ENCODE data around the gene NANOGP8.
A peak's percentile ranks its signal among the peaks of the same experiment; 100 is the strongest.
"Not testable (repeated sequence)": the region's sequence is repeated elsewhere in the genome, so short reads cannot be mapped to it uniquely, and the experiment has no call there.

NANOGP8 gene

DNA sequence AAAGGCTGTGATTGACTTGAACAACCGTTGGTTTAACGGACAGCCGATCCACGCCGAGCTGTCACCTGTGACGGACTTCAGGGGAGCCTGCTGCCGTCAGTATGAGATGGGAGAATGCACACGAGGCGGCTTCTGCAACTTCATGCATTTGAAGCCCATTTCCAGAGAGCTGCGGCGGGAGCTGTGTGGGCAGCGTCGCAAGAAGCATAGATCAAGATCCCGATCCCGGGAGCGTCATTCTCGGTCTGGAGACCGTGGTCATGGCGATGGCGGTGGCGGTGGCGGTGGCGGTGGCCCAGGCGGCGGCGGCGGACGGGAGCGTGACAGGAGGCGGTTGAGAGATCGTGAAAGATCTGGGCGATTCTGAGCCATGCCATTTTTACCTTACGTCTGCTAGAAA, 7.8 kb upstream of the NANOGP8 start:
- DNase-seq (ENCODE audit: low spot score): no peak

DNA sequence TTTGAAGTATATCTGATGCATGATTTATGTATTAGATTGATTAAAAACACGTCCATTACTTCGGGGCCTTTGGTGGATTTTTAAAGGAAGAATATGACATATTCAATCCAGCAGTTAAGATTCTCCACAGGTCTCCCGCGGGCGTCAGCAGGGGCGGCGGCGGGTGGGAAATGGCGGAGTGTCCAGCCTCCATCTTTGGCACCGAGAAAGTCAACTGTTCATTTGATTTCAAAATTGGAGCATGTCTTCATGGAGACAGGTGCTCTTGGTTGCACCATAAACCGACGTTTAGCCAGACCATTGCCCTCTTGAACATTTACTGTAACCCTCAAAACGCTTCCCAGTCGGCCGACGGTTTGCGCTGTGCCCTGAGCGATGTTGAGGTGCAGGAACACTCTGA, 7.2 kb upstream of the NANOGP8 start:
- DNase-seq (ENCODE audit: low spot score): no peak

DNA sequence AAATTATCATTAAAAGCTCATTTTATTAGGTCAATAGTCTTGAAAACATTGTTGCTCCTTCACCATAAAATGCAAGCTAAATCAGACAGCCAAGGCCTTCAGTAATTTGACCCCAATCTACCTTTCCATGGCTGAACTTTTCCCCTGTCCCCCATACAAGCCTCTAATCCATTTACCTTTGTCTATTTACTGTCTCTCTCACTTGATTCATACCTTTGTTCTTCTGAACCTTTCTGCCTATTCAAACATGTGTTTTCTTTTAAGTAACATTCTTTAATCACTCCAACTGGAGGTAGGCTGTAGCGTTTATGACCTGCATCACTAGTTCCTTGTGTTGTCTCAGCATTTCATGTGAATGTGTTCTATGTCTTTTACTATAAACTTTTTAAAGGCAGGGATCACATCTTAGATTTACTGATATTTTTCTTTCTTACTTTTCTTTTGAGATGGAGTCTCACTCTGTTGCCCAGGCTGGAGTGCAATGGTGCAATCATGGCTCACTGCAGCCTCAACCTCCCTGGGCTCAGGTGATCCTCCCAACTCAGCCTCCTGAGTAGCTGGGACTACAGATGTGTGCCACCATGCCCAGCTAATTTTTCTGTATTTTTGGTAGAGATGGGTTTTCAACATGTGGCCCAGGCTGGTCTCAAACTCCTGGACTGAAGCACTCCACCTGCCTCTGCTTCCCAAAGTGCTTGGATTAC, 5.2 kb upstream of the NANOGP8 start:
- no peak for DNase-seq (ENCODE audit: low spot score)

DNA sequence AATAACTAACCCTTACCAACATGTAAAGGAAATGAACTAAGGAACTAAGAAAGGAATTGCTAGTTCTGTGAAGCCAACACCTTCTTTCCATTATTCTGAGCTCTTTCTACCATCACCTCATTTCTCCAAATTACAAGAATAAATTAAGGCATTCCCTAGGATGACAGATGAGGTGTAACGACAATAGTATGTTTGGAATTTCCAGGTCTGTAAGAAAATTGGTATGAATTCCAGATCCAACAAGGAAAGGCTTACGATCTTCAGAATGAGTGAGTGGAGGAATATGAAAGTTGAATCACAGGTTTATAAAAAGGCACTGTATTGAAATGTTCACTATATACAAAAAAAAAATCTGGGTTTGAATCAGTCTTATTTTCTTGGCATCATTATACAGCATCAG, 4.5 kb upstream of the NANOGP8 start:
- no peak for DNase-seq (ENCODE audit: low spot score)

DNA sequence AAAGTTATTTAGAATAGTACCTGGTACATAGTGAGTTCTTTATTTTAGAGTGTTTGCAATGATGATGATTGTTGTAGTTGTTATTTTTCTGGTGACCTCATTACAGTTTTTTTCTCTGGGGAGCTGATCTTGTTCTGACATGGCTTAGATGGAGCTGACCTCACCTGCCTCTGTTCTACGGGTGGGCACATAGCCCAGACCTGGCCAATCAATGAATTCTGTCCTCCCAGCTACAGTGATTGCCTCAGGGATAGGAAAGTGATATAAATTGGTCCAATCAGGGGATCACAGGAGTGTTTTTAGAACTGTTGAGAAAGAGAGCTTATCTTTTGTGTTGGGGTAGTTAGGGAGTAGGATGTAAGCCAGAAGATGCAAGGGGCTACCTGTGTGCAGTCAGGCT, 3.2 kb upstream of the NANOGP8 start:
- DNase-seq (ENCODE audit: low spot score): no peak

DNA sequence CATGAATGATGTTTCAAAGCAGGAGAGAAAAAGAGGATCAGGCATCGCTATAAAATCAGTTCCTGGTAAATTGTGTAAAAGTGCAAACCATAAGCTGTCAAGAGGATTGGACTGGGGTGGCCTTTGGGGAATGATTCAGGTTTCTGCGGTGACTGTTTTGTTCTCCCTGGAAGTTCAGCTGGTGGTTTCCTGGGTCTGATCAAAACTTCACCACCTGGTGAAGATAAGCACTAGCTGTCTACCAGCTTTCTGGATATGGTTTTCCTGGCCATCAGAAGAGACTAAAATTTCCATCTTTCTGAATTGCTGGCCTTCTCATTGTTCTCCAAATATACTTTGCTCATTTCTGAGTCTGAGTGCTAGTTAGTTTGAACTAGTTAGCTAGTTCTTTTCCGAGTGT, 2.7 kb upstream of the NANOGP8 start:
- no peak for DNase-seq (ENCODE audit: low spot score)

DNA sequence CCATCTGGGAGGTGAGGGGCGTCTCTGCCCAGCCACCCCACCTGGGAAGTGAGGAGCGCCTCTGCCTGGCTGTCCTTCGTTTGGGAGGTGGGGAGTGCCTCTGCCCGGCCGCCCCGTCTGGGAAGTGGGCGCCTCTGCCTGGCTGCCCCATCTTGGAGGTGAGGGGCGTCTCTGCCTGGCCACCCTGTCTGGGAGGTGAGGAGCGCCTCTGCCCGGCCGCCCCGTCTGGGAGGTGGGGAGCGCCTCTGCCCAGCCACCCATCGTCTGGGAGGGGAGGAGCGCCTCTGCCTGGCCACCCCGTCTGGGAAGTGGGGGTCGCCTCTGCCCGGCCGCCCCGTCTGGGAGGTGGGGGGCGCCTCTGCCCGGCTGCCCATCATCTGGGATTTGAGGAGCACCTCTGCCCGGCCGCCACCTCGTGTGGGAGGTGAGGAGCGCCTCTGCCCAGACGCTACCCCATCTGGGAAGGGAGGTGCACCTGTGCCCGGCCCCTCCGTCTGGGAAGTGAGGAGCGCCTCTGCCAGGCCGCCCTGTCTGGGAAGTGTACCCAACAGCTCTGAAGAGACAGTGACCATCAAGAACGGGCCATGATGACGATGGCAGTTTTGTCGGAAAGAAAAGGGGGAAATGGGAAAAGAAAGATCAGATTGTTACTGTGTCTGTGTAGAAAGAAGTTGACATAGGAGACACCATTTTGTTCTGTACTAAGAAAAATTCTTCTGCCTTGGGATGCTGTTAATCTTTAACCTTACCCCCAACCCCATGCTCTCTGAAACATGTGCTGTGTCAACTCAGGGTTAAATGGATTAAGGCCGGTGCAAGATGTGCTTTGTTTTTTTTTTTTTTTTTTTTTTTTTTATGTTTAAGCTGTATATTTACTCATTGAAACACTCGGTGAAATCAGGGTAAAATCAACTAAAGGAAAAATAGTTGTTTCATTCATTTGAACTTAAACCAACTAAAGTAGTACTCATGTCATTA, 2.4 kb downstream of the NANOGP8 start:
- not testable (repeated sequence) for DNase-seq (ENCODE audit: low spot score)

DNA sequence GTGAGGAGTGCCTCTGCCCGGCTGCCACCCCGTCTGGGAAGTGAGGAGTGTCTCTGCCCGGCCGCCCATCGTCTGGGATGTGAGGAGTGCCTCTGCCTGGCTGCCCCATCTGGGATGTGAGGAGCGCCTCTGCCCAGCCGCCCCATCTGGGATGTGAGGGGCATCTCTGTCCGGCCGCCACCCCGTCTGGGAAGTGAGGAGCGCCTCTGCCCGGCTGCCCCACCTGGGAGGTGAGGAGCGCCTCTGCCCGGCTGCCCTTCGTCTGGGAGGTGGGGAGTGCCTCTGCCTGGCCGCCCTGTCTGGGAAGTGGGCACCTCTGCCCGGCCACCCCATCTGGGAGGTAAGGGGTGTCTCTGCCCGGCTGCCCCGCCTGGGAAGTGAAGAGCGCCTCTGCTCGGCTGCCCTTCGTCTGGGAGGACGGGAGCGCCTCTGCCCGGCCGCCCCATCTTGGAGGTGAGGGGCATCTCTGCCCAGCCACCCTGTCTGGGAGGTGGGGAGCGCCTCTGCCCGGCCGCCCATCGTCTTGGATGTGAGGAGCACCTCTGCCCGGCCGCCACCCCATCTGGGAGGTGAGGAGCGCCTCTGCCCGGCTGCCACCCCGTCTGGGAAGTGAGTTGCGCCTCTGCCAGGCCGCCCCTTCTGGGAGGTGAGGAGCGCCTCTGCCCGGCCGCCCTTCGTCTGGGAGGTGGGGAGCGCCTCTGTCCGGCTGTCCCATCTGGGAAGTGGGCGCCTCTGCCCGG, 3.3 kb downstream of the NANOGP8 start:
- DNase-seq (ENCODE audit: low spot score): not testable (repeated sequence)

DNA sequence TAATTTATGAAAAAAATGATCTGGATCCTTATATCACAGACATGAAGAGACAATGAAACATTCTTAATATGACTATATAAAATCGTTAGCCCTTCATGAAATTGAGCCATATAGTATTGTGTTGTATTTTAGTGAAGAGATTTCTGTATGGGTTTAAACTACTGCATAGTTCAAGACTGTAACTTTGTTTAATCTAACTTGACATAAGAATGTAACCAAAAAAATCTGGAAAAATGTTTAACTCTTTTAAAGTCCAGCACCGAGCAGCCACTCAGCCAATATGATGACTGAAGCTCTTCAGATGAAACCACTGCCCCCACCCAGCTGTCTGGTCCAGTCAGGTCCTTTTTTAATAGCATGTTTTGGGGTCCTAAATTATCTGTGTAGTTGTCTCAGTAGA, 4.9 kb downstream of the NANOGP8 start:
- no peak for DNase-seq (ENCODE audit: low spot score)

DNA sequence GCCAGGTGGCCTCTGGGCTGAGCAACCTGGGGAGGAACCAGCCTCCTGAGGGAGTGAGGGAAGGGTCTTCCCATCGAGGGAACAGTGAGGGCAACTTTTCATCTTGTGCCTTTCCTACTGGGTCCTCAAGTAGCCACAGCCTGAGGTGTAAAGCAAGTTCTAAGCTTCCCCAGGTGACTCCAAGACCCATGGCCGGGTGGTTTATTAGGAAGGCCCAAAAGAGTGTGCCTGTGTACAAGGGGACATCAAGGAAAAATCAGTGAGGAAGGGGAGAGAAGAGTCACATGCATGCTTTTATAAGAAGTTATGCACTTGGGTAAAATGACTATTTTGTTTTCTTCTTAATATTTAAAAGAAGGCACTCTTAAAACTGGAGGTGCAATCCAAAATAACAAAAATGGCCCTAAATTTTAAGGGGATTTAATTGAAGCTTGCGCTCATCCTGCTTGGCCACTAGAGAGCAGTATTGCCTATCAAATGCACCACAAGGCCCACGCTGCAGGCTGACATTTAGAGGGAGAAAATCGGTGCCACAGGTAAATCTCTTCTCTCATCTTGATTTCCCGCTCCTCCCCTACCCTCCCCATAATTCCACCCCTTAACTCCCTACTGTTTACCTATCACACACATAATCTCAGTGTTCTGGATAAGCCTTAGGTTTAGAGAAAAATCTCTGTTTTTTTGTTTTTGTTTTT, 6.7 kb downstream of the NANOGP8 start:
- DNase-seq (ENCODE audit: low spot score): peak; percentile 79

DNA sequence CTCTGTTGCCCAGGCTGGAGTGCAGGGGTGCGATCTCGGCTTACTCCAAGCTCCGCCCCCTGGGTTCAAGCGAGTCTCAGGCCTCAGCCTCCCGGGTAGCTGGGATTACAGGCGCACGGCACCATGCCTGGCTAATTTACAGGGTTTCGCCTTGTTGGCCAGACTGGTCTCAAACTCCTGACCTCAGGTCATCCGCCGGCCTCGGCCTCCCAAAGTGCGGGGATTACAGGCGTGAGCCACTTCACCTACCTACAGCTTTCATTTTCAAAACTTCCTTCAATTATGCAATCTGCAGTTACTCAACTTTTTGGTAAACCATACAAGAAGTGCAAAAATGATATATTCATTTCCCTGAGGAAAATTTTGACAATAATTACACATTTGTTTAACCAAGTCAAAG, 14.0 kb downstream of the NANOGP8 start:
- DNase-seq (ENCODE audit: low spot score): no peak

DNA sequence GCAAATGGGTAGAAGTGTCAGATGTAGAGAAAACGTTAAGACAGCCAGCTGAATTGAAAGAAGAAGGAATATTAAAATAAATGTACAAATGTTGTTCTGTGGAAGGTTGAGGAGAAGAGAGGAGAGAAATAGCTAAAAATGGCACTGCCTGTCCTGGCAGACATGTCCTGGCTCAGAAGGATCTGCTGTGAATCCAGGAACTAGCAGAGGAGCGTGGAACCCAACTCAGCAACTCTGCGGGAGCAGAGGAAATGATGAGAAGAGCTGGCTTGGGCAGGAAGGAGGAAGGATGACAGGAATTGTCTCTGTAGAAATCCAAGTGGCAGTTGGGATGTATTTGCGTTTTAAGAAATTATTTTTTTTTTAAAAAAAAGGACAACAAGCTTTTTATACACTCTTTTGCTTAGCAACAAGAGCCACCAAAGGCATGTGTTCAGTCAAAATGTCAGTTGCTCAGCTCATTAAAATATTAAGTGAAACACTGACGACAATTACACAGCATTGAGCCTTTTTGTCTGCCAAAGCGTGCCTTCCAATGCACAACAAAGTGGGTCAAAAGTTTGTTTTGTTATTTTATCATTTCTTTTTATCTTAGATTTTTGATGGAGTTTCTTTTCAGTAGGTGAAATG, 16.1 kb downstream of the NANOGP8 start:
- DNase-seq (ENCODE audit: low spot score): no peak

DNA sequence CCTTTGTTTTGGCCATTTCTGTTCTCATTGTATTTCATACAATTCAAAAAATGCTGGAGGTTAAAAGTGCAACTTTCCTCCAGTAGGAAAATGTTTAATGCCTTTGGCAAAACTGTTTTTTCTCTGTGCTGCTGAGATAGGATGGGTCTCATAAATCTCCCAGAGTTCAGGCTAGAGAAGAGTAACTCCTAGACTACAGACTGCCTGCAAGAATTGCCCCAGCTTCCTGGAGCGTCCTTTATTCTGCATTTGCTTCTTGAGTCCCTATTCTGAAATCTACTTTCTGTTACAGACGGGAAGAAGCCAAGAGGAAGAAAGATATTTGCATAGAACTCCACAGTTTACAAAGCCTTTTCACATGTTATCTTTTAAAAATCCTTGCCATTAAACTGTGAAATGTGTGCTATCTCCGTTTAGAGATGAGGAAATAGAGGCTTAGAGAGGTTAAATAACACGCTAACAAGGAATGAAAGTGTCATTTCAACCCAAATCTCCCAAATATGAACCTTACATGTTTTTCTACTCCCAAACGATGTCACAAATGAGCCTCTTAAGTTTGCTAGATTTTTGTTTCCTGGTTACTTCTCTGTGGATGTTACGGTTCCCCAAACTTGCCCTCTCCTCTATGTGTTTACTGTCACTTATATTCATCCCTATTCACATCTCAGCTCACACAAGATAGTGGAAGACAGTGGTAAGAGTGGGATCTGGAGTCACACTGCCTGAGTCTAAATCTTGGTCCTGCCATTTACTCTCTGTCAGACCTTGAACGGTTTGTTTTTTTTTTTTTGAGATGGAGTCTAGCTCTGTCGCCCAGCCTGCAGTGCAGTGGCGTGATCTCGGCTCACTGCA, 17.4 kb downstream of the NANOGP8 start:
- DNase-seq (ENCODE audit: low spot score): no peak

DNA sequence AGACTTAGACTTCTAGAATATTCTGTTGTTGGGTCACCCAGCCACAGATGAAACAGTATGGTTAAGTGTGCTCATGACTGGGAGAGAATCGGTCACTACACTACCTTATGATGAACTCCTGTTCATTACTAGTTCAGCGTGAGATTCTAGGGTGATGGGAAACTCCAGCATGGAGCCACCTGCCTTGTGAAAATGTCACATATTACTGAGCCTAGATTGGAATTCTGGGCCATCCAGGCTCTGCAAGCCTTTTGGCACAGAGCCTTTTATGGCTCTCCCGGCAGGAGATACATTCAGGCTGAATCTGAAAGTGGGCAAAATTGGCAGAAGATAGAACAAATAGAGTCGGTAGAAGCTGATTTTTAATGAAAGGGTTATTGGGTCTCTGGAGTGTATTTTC, 19.0 kb downstream of the NANOGP8 start:
- no peak for DNase-seq (ENCODE audit: low spot score)

DNA sequence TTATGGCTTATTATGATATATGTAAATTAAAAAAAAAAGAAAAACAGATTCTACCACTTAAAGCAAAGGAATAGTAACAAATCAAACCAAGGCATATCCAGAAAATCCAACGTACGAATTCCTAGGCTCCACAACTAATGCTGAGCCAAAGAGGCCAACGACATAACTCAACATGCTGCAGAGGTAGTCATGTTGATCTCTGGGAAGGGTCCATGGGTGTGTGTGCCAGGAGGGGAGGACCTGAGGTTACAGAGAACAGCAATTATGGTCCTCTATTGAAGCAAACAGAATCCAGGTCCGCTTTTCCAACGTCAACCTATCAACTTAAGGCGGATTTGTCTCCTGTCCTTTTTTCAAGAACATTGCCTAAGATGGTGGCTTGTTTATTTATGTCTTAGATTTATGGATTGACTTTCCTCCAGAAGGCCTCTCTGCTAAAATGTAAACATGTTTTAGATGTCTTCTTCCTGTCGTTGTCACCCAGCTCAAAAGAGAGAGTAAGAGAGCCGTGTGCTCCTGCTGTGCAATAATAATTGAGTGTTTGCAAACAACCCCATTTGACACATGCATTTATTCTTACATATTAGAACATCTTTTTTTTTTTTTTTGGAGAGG, 20.4 kb downstream of the NANOGP8 start:
- DNase-seq (ENCODE audit: low spot score): no peak

DNA sequence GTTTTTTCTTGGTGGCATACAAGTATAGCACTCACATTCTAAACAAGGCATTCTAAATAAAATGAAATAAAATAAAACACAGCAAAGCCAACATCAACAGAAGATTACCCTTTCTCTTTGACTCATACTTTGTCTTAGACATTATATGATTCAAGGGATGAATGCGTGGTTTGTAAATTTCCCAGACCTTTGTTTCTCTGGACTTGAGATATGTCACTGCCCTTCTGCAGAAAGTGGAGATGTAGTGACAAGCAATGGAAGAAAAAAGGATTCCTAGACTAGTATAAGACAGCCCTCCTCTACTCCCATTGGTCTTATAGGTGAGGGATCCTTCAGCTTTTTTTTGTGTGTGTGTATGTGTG, 22.4 kb downstream of the NANOGP8 start:
- no peak for DNase-seq (ENCODE audit: low spot score)

DNA sequence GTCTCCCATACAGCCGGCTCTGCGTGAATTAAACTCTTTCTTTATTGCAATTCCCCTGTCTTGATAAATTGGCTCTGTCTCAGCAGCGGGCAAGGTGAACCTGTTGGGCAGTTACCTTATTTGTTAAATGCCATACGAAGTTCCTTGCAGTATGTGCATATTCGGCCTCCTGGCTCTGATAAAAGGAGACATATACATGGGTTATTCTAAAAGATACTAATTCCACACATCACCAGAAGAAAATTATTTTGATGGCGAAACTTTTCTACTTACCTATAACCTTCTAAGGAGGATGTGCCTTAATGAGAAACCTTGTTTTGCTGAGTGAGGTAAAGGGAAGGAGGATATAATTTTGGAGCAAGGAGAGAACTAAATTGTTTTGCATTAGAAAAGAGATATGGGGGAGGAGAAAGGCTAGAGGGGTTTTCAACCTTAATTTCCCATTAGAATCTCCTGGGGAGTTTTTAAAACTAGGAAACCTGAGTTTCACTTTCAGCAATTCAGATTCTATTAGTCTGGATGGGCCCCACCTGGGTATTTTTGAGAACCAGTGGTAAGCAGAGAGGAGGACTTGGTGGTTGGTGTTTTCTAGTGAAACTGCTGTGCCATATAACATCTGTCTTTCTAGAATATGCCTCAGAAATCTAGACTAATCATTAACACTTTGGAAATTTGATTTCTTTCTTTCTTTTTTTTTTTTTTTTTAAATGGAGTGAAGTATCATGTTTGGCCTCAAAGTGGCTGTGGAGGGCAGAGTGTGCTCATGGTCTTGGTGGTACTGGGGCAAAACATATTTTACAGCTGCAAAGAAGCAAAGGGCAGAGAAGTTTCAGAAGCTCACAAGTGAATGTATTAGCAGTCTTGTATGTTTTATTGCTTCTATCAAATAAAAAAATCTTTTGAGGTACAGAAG, 23.0 kb downstream of the NANOGP8 start:
- DNase-seq (ENCODE audit: low spot score): no peak

DNA sequence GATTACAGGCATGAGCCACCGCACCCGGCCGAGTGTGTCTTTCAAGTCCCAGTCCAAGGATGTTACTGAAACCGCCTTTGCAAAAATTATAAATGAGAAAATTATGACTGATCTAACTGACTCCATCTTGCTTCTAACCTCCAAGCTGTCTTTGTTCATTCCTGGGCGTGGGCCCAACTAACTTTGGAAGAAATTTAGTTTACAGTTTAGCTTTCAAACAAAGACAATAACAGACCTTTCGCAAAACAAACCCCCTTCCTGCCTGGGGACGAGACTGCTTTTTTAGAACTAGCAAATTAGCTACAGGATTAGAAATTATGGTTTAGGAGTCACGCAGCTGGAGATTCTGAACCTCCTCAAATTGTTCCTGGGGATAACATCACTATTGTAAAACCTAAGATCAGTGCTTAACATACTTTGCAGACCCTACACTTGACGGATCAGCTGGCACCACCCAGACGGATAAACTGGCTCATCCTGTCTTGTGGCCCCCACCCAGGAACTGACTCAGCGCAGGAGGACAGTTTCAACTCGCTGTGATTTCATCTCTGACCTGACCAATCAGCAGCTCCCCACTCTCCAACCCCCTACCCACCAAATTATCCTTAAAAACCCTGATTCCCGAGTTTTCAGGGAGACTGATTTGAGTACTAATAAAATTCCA, 23.8 kb downstream of the NANOGP8 start:
- no peak for DNase-seq (ENCODE audit: low spot score)

DNA sequence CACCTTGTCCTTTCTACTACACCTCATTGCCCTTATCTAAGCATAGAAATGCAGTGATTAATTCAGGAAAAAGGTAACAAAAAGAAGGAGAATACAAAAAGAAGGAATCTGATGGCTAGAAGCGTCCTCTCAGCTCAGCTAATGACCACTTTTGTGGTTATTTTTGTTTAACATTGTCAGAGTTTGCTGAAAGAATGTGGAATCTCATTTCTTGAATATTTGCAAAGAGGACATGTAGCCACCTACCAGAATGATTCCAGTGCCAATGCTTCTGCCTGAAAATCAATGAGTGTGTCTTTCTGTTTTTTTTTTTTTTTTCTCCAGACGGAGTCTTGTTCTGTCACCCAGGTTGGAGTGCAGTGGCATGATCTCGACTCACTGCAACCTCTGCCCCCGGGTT, 24.5 kb downstream of the NANOGP8 start:
- no peak for DNase-seq (ENCODE audit: low spot score)
